ENCODE data around the gene CST8. TPM values are rescaled to one million over a fixed set of nuclear protein-coding genes. Genes with fewer than 3 reads are reported as not detected.

The CST8 gene
- total RNA-seq, 2 experiments from 2014 or later = not detected

DNA sequence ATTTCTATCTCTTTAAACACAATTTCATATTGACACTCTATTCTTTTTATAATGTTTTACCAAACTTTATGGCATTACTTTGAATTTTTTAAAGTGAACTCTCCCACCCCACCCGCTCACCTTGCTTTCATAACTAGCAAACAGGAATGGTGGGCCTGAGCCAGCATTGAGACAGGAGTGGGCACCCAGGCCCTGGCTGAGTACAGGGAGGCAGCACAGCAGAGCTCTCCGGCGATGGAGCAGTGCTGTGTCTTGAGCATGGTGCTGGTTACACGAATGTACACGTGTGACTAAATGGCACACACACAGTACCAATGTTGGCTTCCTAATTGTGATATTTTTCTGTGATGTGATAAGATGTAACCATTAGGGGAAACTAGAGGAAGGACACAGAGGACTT, 42.8 kb upstream of the CST8 start:
- no peak overlapping the region for H3K27ac ChIP-seq (ENCODE audit: low read depth, low read length, poor library complexity, severe bottlenecking)
- no peaks in the 10 kb centered on the region for H3K9me2 ChIP-seq (ENCODE audit: insufficient read depth, low read length)
- BruUV-seq (replicated peaks) = no TSS peak
- H3K4me1 ChIP-seq (ENCODE audit: insufficient read depth, low read length, poor library complexity, severe bottlenecking) = no peaks in the 10 kb centered on the region
- DNase-seq (ENCODE audit: low spot score) = no peak
- H2AFZ ChIP-seq (ENCODE audit: low read length) = no peak overlapping the region
- no peak for TF ChIP-seq EZH2phosphoT487 (IDR thresholded peaks at IDR 0.05; ENCODE audit: borderline replicate concordance, low read depth, low read length)
- TF ChIP-seq CTCF (conservative IDR thresholded peaks at IDR 0.05; ENCODE audit: low read length) = no peak
- no peak overlapping the region for H3K4me2 ChIP-seq (ENCODE audit: low read length)
- H3K4me3 ChIP-seq (ENCODE audit: low read depth, low read length, poor library complexity, severe bottlenecking) = no peak overlapping the region
- no peaks in the 10 kb centered on the region for H3K9me3 ChIP-seq (ENCODE audit: low read length)
- intact Hi-C loops (cut with micrococcal nuclease; ENCODE audit: unreplicated experiment) = no loop called here
- CTCF ChIA-PET (ENCODE audit: unreplicated experiment) = interaction anchor here (0.6 kb wide), 1 partner anchor 348 kb away, joined by 3 read pairs; no protein-coding TSS in a partner anchor
- no peaks in the 10 kb centered on the region for H4K20me1 ChIP-seq (ENCODE audit: insufficient read depth, low read length)
- H3K36me3 ChIP-seq (ENCODE audit: insufficient read depth, low read length) = no peaks in the 10 kb centered on the region
- POLR2A ChIA-PET = no interaction called here
- no peaks in the 10 kb centered on the region for H3K79me2 ChIP-seq (ENCODE audit: insufficient read depth, low read depth, low read length)

DNA sequence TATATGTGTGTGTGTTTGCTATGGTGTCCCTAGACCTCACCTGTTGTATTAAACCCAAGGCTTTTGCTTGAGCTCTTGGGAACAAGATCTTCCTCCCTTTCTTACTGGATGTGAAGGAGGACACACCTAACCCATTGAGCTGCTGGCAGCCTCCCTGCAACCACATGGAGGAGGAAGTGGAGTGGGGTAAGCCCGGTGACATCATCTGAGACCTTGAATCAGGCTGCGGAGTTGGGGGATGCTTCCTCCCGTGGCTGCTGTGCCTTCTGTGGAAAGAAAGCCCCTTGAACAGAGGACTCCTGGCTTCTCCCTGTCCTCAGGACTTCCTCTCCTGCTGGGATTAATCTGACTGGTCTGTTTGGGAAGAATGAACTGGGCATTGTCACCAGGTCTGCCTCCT, 41.5 kb upstream of the CST8 start:
- Histone ChIP-seq H3K9me2 (ENCODE audit: insufficient read depth, low read length) (no peaks in the 10 kb centered on the region), H3K36me3 (ENCODE audit: insufficient read depth, low read length) (no peaks in the 10 kb centered on the region), H3K4me3 (ENCODE audit: low read depth, low read length, poor library complexity, severe bottlenecking) (no peak overlapping the region), H4K20me1 (ENCODE audit: insufficient read depth, low read length) (no peaks in the 10 kb centered on the region), H3K4me1 (ENCODE audit: insufficient read depth, low read length, poor library complexity, severe bottlenecking) (no peaks in the 10 kb centered on the region), H3K9me3 (ENCODE audit: low read length) (no peaks in the 10 kb centered on the region), H3K79me2 (ENCODE audit: insufficient read depth, low read depth, low read length) (no peaks in the 10 kb centered on the region), H3K4me2 (ENCODE audit: low read length) (no peak overlapping the region), H3K27ac (ENCODE audit: low read depth, low read length, poor library complexity, severe bottlenecking) (no peak overlapping the region), H2AFZ (ENCODE audit: low read length) (no peak overlapping the region)
- intact Hi-C loops (cut with micrococcal nuclease; ENCODE audit: unreplicated experiment) = no loop called here
- DNase-seq (ENCODE audit: low spot score) = no peak
- TF ChIP-seq CTCF (conservative IDR thresholded peaks at IDR 0.05; ENCODE audit: low read length) = no peak
- ChIA-PET CTCF (ENCODE audit: unreplicated experiment) (no interaction called here), POLR2A (no interaction called here)
- no TSS peak for BruUV-seq (replicated peaks)

DNA sequence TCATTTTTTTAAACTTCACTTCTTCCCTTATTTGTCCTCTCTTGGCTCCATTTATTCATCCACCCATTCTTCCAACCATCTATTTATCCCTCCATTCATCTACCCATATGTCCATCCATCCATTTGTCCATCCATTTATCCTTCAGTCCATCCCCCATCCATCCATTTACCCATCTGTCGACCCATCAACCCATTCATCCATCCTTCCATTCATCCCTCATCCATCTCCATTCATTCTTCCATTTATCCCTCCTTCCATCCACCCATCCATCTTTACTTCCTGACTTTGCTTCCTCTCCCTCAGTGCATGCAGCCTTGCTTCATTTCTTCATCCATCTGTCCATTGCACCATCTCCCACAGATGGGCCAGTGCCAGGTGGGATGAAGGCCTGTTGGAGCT, 40.0 kb upstream of the CST8 start:
- intact Hi-C loops (cut with micrococcal nuclease; ENCODE audit: unreplicated experiment) = no loop called here
- Histone ChIP-seq H3K79me2 (ENCODE audit: insufficient read depth, low read depth, low read length) (no peaks in the 10 kb centered on the region), H3K36me3 (ENCODE audit: insufficient read depth, low read length) (no peaks in the 10 kb centered on the region), H3K9me2 (ENCODE audit: insufficient read depth, low read length) (no peaks in the 10 kb centered on the region), H3K9me3 (ENCODE audit: low read length) (no peaks in the 10 kb centered on the region), H3K4me1 (ENCODE audit: insufficient read depth, low read length, poor library complexity, severe bottlenecking) (peaks cover under 1% of the 10 kb centered on the region), H4K20me1 (ENCODE audit: insufficient read depth, low read length) (no peaks in the 10 kb centered on the region), H3K4me3 (ENCODE audit: low read depth, low read length, poor library complexity, severe bottlenecking) (no peak overlapping the region), H2AFZ (ENCODE audit: low read length) (no peak overlapping the region), H3K4me2 (ENCODE audit: low read length) (no peak overlapping the region), H3K27ac (ENCODE audit: low read depth, low read length, poor library complexity, severe bottlenecking) (no peak overlapping the region)
- no peak for TF ChIP-seq EZH2phosphoT487 (IDR thresholded peaks at IDR 0.05; ENCODE audit: borderline replicate concordance, low read depth, low read length)
- TF ChIP-seq CTCF (conservative IDR thresholded peaks at IDR 0.05; ENCODE audit: low read length) = no peak
- CTCF ChIA-PET (ENCODE audit: unreplicated experiment) = no interaction called here
- no TSS peak for BruUV-seq (replicated peaks)
- POLR2A ChIA-PET = no interaction called here
- no peak for DNase-seq (ENCODE audit: low spot score)
